A549 treated with CpdA at 1 μM for 4 hours (cell line): ENCODE measurements around the gene DSC2. TPM values are rescaled to one million over a fixed set of nuclear protein-coding genes. Genes with fewer than 3 reads are reported as not detected.

Experiments
- total RNA-seq: library from RNA; stranded (reverse); fragments of 200-300 nt; extraction: Qiagen RNA extraction; gene quantifications from 5 replicates; pipeline ENCODE4 v1.2.3, GENCODE V29; 2022; ENCODE audit warnings: low read depth

The DSC2 gene
- total RNA-seq: 0.98 to 1.5 TPM (median 1.2 TPM) in 5 replicates

DNA sequence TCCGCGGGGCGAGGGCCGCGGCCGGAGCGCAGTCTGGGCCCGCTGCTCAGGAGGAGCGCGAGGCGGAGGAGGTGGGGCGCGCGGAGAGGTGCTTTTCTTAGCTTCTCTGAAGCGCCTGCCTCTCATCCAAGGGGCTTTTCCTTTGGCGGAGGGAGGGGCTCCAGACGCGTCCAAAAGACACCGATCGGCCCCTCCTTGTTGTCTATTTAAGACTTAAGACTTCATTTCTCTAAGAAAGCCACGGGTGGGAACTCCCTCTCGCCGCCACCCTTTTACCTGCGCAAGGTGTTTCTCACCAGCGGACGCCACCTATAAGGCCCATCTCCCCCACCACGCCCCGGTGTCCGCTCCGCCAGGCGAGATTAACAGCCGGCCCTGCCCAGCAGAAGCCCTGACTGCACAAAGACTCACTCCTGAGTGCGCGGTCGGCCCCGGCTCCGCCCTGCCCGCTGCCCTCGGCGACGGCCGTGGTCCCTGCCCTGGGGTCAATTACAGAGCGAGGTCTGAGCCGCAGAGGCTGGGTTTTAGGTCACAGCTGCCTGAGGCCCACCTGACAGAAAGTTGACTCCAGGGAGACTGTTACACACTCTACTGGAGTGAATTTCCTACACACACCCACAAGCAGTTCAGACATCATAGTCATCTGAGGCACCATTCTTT is at the start of gene DSC2:
TSS of gene DSC2 (minus strand) at position 397 of the 660 bp plus-strand sequence. CDS start 450 bp downstream, outside the sequence.

DNA sequence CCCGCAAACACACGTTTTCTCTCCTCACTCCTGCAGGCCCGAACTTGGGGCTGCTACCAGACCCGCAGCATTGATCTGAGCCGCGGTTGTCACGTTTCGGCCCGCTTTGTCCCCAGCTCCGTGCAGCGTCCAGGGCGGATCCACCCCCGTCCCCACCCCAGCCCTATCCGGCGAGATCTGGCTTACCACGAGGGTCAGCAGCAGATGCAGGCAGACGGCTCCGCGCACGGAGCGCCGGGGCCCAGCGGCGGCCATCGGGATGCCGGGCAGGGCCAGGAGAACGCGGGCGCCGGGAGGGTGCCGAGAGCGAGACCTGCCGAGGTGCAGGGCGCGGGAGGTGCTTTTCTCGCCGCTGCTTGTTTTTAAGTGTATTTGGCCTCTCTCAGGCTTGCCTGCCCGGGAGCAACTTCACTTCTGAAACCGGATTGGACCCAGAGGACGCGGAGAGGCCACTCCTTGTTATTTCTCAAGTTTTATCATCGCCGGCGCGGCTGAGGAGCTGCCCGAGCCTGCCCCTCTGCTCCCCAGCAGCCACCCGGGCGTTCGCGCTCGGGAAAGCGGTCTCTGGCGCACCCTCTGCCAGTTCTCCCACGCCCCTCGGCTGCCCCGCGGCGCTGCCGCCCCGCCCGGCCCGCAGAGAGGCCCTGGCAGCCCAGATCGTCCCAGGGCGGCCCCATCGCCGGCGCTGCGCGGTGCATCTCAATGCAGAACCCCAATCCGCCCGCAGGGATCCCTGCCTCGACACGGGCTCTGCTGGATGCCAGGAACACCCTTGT is 59.6 kb downstream of the DSC2 start, which contains the start of gene DSC3:
TSS of gene DSC3 (minus strand) at position 337 of the 776 bp plus-strand sequence. CDS start at position 255, 82 bp downstream.

Other genes starting within 250 kb of the DSC2 start
- 1.3 to 2.1 TPM (median 1.8 TPM) in 5 replicates for gene DSC3, start 59.7 kb downstream of the DSC2 start, total RNA-seq
- gene DSC1, start 60.4 kb upstream of the DSC2 start, total RNA-seq: not detected in 5 replicates
- not detected in 5 replicates for gene DSG1, start 215.7 kb upstream of the DSC2 start, total RNA-seq